ENCODE results near the gene JMY. TPM values are rescaled to one million over a fixed set of nuclear protein-coding genes. Genes with fewer than 3 reads are reported as not detected.

The JMY gene
- polyA plus RNA-seq, 1 of the 3 experiments (the other 2 are of a cell fraction) = 1.7 TPM

GRCh38 chr5:79200573-79201183, 35.3 kb upstream of the JMY start:
- H3K4me2 ChIP-seq = no peak overlapping the region
- no peaks in the 10 kb centered on the region for H3K36me3 ChIP-seq (replicated peaks in 1 of 2; ENCODE audit: control insufficient read depth in 1 of 2, insufficient read depth in 2 of 2, low read length in 1 of 2)
- no peaks in the 10 kb centered on the region for H3K79me2 ChIP-seq (ENCODE audit: insufficient read depth)
- 55% methylated on average over 3 of the region's 3 CpGs for WGBS (ENCODE audit: low lambda C conversion rate)
- ChIA-PET CTCF (interaction anchor here (0.7 to 1.8 kb wide), 6 partner anchors 12 to 176 kb away, joined by 3 to 7 read pairs (median 4); no protein-coding TSS in a partner anchor), POLR2A (no interaction called here)
- H3K4me1 ChIP-seq (ENCODE audit: control insufficient read depth in 1 of 2, insufficient read depth in 2 of 2, low read depth in 1 of 2, low read length in 1 of 2) = peaks cover 0 to 11% of the 10 kb centered on the region in 2 experiments; a peak in 2 of 4 replicates
- H3K9ac ChIP-seq = no peak overlapping the region
- peak; percentile 47 for DNase-seq
- peak overlapping the region; percentile 9; the same call in 1 of the 2 replicates for H2AFZ ChIP-seq (ENCODE audit: low read depth)
- H3K27ac ChIP-seq (ENCODE audit: low read depth in 2 of 2, low read length in 1 of 2) = no peak overlapping the region
- H3K9me3 ChIP-seq = no peaks in the 10 kb centered on the region
- no peaks in the 10 kb centered on the region for H4K20me1 ChIP-seq (ENCODE audit: insufficient read depth)
- TF ChIP-seq SMC3 (IDR thresholded peaks at IDR 0.05; ENCODE audit: low read depth, low read length) (0 out of 2 replicates have a peak, but pooled peaks have one; percentile 24), TAF1 (IDR thresholded peaks at IDR 0.05; ENCODE audit: borderline replicate concordance, low read depth, low read length) (no peak), CTCF (IDR thresholded peaks at IDR 0.05) (peak; percentile 57), EZH2phosphoT487 (IDR thresholded peaks at IDR 0.05; ENCODE audit: borderline replicate concordance, low read depth) (no peak), RAD21 (IDR thresholded peaks at IDR 0.05; ENCODE audit: low read length) (peak; percentile 35; the same call in 1 of the 2 replicates), GATA2 (CRISPR knock-in tag; IDR thresholded peaks at IDR 0.05) (no peak), MXI1 (IDR thresholded peaks at IDR 0.05; ENCODE audit: low read depth, low read length) (no peak)
- no peaks in the 10 kb centered on the region for H3K27me3 ChIP-seq (ENCODE audit: insufficient read depth)
- H3F3A ChIP-seq (replicated peaks; ENCODE audit: insufficient read depth) = peaks cover 14% of the 10 kb centered on the region
- H3K4me3 ChIP-seq (ENCODE audit: low read depth in 2 of 2, low read length in 1 of 2) = no peak overlapping the region
- no peaks in the 10 kb centered on the region for H3K9me2 ChIP-seq

GRCh38 chr5:79201206-79201605, 34.7 kb upstream of the JMY start:
- Histone ChIP-seq H3K9me2 (no peaks in the 10 kb centered on the region), H3K27ac (ENCODE audit: low read depth in 2 of 2, low read length in 1 of 2) (peak overlapping the region in 1 of 2 experiments; percentile 55; a peak in 1 of 4 replicates), H4K20me1 (ENCODE audit: insufficient read depth) (no peaks in the 10 kb centered on the region), H3F3A (replicated peaks; ENCODE audit: insufficient read depth) (peaks cover 14% of the 10 kb centered on the region), H3K4me3 (ENCODE audit: low read depth in 2 of 2, low read length in 1 of 2) (no peak overlapping the region), H3K36me3 (replicated peaks in 1 of 2; ENCODE audit: control insufficient read depth in 1 of 2, insufficient read depth in 2 of 2, low read length in 1 of 2) (no peaks in the 10 kb centered on the region), H3K79me2 (ENCODE audit: insufficient read depth) (no peaks in the 10 kb centered on the region), H3K27me3 (ENCODE audit: insufficient read depth) (no peaks in the 10 kb centered on the region), H3K9me3 (no peaks in the 10 kb centered on the region), H2AFZ (ENCODE audit: low read depth) (peak overlapping the region; percentile 9; the same call in 1 of the 2 replicates), H3K4me1 (ENCODE audit: control insufficient read depth in 1 of 2, insufficient read depth in 2 of 2, low read depth in 1 of 2, low read length in 1 of 2) (peaks cover 0 to 11% of the 10 kb centered on the region in 2 experiments; a peak in 2 of 4 replicates), H3K9ac (no peak overlapping the region), H3K4me2 (0 out of 2 replicates have a peak overlapping the region, but pooled peaks have one; percentile 23)
- TF ChIP-seq PBX3 (IDR thresholded peaks at IDR 0.05) (0 out of 2 replicates have a peak, but pooled peaks have one; percentile 33), FOSL2 (IDR thresholded peaks at IDR 0.05; ENCODE audit: borderline replicate concordance, low read depth) (peak; percentile 27; the same call in 1 of the 2 replicates), TCF12 (IDR thresholded peaks at IDR 0.05) (0 out of 2 replicates have a peak, but pooled peaks have one; percentile 9), JUND (IDR thresholded peaks at IDR 0.05) (peak; percentile 29; the same call in 1 of the 2 replicates), EZH2phosphoT487 (IDR thresholded peaks at IDR 0.05; ENCODE audit: borderline replicate concordance, low read depth) (no peak), SMC3 (IDR thresholded peaks at IDR 0.05; ENCODE audit: low read depth, low read length) (no peak), IRF3 (IDR thresholded peaks at IDR 0.05; ENCODE audit: low read depth, low read length) (no peak)
- 35% methylated on average over 4 of the region's 4 CpGs for WGBS (ENCODE audit: low lambda C conversion rate)
- DNase-seq = no peak
- ChIA-PET CTCF (interaction anchor here (1.3 to 2.5 kb wide), 3 partner anchors 21 to 176 kb away, joined by 3 to 7 read pairs (median 7); no protein-coding TSS in a partner anchor), POLR2A (no interaction called here)
